Activated CD4-positive, alpha-beta T cell treated with anti-CD3 and anti-CD28 coated beads for 36 hours (primary cell): ENCODE data around the gene POLR2J3. TPM values are rescaled to one million over a fixed set of nuclear protein-coding genes. Genes with fewer than 3 reads are reported as not detected.
"Not testable (repeated sequence)": the region's sequence is repeated elsewhere in the genome, so short reads cannot be mapped to it uniquely, and the experiment has no call there.

Source experiments
- ATAC-seq: fragments of 200-7000 bp; cut with Tn5 transposase; one replicate; pipeline ENCODE4 v1.10.0; 2021; ENCODE audit warnings: mild to moderate bottlenecking, moderate library complexity
- CTCF ChIA-PET: fragments of 350-600 bp; sonication (Branson Sonifier 250); formaldehyde crosslinking; loops from one replicate; lab custom pipeline; 2021; ENCODE audit warnings: antibody characterized with exemption; lab: Charles Lee
- POLR2A ChIA-PET: fragments of 350-600 bp; sonication (Branson Sonifier 250); formaldehyde crosslinking; loops from one replicate; lab custom pipeline; 2021; ENCODE audit warnings: antibody characterized with exemption, inconsistent platforms; lab: Charles Lee
- DNase-seq: peaks from one replicate; pipeline ENCODE4 v3.0.0-alpha.2; 2020
- H3K27ac Mint-ChIP-seq: one replicate; pipeline ENCODE4 v1.8.0; 2021; ENCODE audit warnings: mixed read lengths
- H3K27me3 Mint-ChIP-seq: one replicate; pipeline ENCODE4 v1.8.0; 2021; ENCODE audit warnings: mixed read lengths
- H3K36me3 Mint-ChIP-seq: one replicate; pipeline ENCODE4 v1.8.0; 2021; ENCODE audit warnings: low read depth, mixed read lengths
- H3K4me1 Mint-ChIP-seq: one replicate; pipeline ENCODE4 v1.8.0; 2021; ENCODE audit warnings: mixed read lengths
- H3K4me3 Mint-ChIP-seq: one replicate; pipeline ENCODE4 v1.8.0; 2021; ENCODE audit warnings: mild to moderate bottlenecking, moderate library complexity, mixed read lengths
- H3K9me3 Mint-ChIP-seq: one replicate; pipeline ENCODE4 v1.8.0; 2021; ENCODE audit warnings: low read depth, mixed read lengths
- intact Hi-C, 2 experiments: fragments of 100-400 bp; cut with DNase I in 1 of 2; cut with micrococcal nuclease in 1 of 2; formaldehyde crosslinking; loops; one replicate each; pipeline versions ENCODE4 v1.14.2 to v1.15.1; 2022 to 2024; cut with DNase I, micrococcal nuclease
- total RNA-seq, 2 experiments: library from RNA; stranded (reverse); gene quantifications; one replicate each; pipeline ENCODE4 v1.2.3, GENCODE V29; 2021

Gene POLR2J3
- total RNA-seq, 2 experiments from 2014 or later = 36.3 to 40.4 TPM

GRCh38 chr7:102609734-102610133, 37.4 kb upstream of the POLR2J3 start:
- intact Hi-C loops, H3K27ac Mint-ChIP-seq, CTCF ChIA-PET: not testable (repeated sequence)

DNA sequence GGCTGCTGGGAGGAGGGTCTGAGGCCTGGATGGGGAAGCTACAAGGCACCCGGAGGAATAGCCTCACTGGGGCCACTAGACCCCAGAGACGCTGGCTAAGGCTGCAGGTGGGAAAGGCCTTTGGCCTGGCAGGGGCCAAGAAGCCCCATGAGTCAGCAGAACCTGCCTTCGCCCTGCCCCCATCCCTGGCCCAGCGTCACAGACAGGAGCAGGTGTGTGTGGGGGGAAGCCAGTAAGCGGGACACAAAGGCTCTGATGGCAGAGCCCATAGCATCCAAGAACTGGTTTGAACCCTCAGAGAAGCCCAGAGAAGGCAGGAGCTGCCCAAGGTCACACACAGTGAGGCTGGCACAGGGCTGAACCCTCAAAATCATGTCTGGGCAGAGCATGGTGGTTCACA, 34.5 kb upstream of the POLR2J3 start:
- H3K9me3 Mint-ChIP-seq, ATAC-seq, H3K36me3 Mint-ChIP-seq, DNase-seq, POLR2A ChIA-PET, H3K4me1 Mint-ChIP-seq, H3K27ac Mint-ChIP-seq, H3K27me3 Mint-ChIP-seq, intact Hi-C loops, H3K4me3 Mint-ChIP-seq, CTCF ChIA-PET: not testable (repeated sequence)

More at GRCh38 chr7:102609734-102610133, 37.4 kb upstream of the POLR2J3 start:
- H3K36me3 Mint-ChIP-seq, H3K9me3 Mint-ChIP-seq, POLR2A ChIA-PET, ATAC-seq, H3K4me3 Mint-ChIP-seq, H3K27me3 Mint-ChIP-seq, H3K4me1 Mint-ChIP-seq, DNase-seq: not testable (repeated sequence)

GRCh38 chr7:102604431-102605145, 32.2 kb upstream of the POLR2J3 start:
- H3K4me3 Mint-ChIP-seq, DNase-seq, CTCF ChIA-PET, H3K9me3 Mint-ChIP-seq, H3K27ac Mint-ChIP-seq, H3K27me3 Mint-ChIP-seq, intact Hi-C loops, H3K36me3 Mint-ChIP-seq, H3K4me1 Mint-ChIP-seq, POLR2A ChIA-PET: not testable (repeated sequence)
- peak; percentile 20 for ATAC-seq

- CTCF ChIA-PET = not testable (repeated sequence)
These were observed 29.9 kb upstream of the POLR2J3 start for GRCh38 chr7:102602317-102602716.

DNA sequence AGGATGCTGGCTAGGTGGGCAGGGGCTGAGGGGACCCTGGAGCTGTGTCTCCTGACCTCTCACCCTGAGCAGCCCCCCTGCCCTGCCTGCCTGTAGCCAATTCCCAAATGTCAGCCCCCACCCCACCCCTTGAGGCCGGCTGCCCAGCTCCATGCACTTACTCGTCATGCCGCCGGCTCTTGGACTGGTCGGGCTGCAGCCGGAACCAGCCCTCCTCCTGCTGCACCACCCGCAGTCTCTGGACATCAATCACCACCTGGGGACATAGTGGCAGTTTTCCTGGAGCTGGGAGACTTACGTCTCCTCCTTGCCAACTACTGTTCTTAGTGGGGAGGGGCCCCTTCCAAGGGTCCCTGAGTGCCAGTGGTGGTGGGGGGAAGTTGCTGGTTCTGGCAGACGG, 27.3 kb upstream of the POLR2J3 start:
- H3K4me1 Mint-ChIP-seq, DNase-seq, intact Hi-C loops, ATAC-seq, H3K36me3 Mint-ChIP-seq, POLR2A ChIA-PET, H3K27ac Mint-ChIP-seq, H3K4me3 Mint-ChIP-seq, CTCF ChIA-PET, H3K27me3 Mint-ChIP-seq, H3K9me3 Mint-ChIP-seq: not testable (repeated sequence)

More at GRCh38 chr7:102602317-102602716, 29.9 kb upstream of the POLR2J3 start:
- DNase-seq, H3K9me3 Mint-ChIP-seq, intact Hi-C loops, H3K4me3 Mint-ChIP-seq, ATAC-seq, H3K36me3 Mint-ChIP-seq, H3K27ac Mint-ChIP-seq, H3K27me3 Mint-ChIP-seq, POLR2A ChIA-PET, H3K4me1 Mint-ChIP-seq: not testable (repeated sequence)

DNA sequence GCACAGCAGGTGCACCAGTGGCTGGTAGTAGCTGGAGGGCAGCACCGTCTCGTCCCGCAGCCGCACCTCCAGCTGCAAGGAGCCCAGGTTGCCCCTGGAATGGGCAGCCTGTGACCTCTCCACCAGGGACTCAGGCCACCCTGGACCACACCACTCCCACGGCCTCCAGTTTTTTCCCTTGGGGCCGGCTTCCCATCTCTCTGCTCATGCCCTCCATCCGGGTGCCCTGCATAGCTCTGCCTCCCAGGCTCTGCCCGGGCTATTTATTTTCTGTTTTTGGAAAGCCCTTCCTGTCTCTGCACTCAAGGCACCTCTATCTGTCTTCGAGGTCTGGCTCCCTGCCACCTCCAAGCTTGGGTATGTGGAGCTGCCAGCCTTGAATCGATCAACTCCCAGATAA, 23.7 kb upstream of the POLR2J3 start:
- intact Hi-C loops, H3K27me3 Mint-ChIP-seq, POLR2A ChIA-PET, H3K27ac Mint-ChIP-seq, H3K4me1 Mint-ChIP-seq, H3K4me3 Mint-ChIP-seq, H3K9me3 Mint-ChIP-seq, ATAC-seq, H3K36me3 Mint-ChIP-seq, CTCF ChIA-PET: not testable (repeated sequence)
- DNase-seq = peak; percentile 3

DNA sequence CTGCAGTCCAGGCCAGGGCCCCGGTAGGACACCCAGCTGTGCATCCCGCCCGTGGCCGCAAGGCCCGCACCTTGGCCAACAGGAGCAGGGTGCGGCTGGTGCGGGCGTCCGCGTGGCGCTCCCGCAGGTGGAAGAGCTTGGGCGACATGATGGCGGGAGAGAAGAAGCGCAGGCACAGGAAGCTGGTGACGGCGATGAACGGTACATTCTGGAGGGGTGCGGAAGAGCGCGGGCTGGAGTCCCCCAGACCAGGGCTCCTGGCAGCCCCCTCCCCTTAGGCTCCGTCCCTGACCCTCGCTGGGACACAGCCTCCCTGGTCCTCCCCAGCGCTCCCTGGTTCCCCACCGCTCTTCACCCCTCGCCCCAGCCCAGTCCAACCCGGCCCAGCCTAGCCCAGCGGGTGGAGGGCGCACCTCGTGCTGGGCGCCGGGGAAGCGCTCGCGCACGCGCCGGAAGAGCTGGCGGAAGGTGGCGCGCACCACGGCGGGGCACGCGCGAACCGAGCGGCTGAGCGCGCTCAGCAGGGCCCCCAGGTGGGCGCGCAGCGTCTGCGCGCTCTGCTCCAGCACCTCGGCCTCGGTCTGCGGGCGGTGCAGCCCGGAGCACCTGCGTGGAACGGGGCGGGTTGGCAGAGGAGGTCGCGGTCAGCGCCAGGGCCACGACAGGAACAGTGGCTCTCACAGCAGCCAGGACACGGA, 21.4 kb upstream of the POLR2J3 start:
- CTCF ChIA-PET = not testable (repeated sequence)

GRCh38 chr7:102592477-102593019, 20.2 kb upstream of the POLR2J3 start:
- CTCF ChIA-PET, POLR2A ChIA-PET, intact Hi-C loops, H3K27me3 Mint-ChIP-seq, H3K36me3 Mint-ChIP-seq, H3K4me3 Mint-ChIP-seq, H3K27ac Mint-ChIP-seq, H3K9me3 Mint-ChIP-seq, H3K4me1 Mint-ChIP-seq: not testable (repeated sequence)
- ATAC-seq (peak; percentile 63), DNase-seq (peak; percentile 14)

More for the DNA sequence above, 21.4 kb upstream of the POLR2J3 start:
- H3K27ac Mint-ChIP-seq, DNase-seq, H3K4me1 Mint-ChIP-seq, H3K4me3 Mint-ChIP-seq, POLR2A ChIA-PET, H3K36me3 Mint-ChIP-seq, intact Hi-C loops, H3K9me3 Mint-ChIP-seq, H3K27me3 Mint-ChIP-seq: not testable (repeated sequence)
- ATAC-seq = peak; percentile 69

DNA sequence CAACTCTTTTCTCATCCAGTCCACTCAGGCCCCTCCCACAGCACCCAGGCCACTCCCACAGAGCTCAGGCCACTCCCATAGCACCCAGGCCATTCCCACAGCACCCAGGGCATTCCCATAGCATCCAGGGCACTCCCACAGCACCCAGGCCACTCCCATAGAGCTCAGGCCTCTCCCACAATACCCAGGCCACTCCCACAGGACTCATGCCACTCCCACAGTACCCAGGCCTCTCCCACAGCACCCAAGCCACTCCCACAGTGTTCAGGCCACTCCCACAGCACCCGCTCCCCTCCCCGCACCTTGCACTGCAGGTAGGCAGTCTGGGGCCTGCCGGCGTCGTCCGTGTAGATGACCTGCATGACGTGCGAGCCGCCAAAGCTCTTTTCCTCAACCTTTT, 17.5 kb upstream of the POLR2J3 start:
- H3K36me3 Mint-ChIP-seq, H3K27me3 Mint-ChIP-seq, H3K4me3 Mint-ChIP-seq, intact Hi-C loops, H3K9me3 Mint-ChIP-seq, H3K4me1 Mint-ChIP-seq, CTCF ChIA-PET, H3K27ac Mint-ChIP-seq, DNase-seq, POLR2A ChIA-PET: not testable (repeated sequence)
- ATAC-seq = peak; percentile 70

DNA sequence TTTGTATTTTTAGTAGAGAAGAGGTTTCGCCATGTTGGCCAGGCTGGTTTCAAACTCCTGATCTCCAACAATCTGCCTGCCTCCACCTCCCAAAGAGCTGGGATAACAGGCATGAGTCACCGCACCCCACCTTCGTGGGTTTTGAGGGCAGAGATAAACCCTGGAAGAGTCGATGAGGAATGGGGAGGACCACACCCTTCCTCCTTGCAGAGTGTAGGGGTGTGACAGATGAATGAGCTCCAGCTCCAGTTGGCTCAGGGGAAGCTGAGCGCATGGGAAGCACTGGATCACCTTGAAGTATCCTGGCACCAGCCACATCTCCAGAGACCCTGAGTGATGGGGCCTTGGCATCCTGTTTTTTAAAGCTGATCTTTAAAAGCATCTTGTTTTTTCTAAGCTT, 11.1 kb upstream of the POLR2J3 start:
- intact Hi-C loops, H3K36me3 Mint-ChIP-seq, POLR2A ChIA-PET, H3K27ac Mint-ChIP-seq, H3K9me3 Mint-ChIP-seq, H3K4me3 Mint-ChIP-seq, H3K4me1 Mint-ChIP-seq, DNase-seq, CTCF ChIA-PET, H3K27me3 Mint-ChIP-seq, ATAC-seq: not testable (repeated sequence)

GRCh38 chr7:102581722-102582121, 9.3 kb upstream of the POLR2J3 start:
- ATAC-seq, H3K4me1 Mint-ChIP-seq, H3K36me3 Mint-ChIP-seq, intact Hi-C loops, H3K27ac Mint-ChIP-seq, CTCF ChIA-PET, DNase-seq, H3K9me3 Mint-ChIP-seq, H3K27me3 Mint-ChIP-seq, POLR2A ChIA-PET, H3K4me3 Mint-ChIP-seq: not testable (repeated sequence)

GRCh38 chr7:102578486-102578885, 6.1 kb upstream of the POLR2J3 start:
- H3K4me1 Mint-ChIP-seq, H3K4me3 Mint-ChIP-seq, ATAC-seq, H3K27ac Mint-ChIP-seq, CTCF ChIA-PET, POLR2A ChIA-PET, H3K36me3 Mint-ChIP-seq, H3K9me3 Mint-ChIP-seq, H3K27me3 Mint-ChIP-seq, intact Hi-C loops: not testable (repeated sequence)
- peak; percentile 4 for DNase-seq
